GM10266 (cell line): ENCODE data around the gene F7.

Experiments
- DNase-seq: peaks from one replicate; pipeline ENCODE4 v3.0.0; 2012; ENCODE audit errors: extremely low spot score
- TF ChIP-seq, protein P1 (sequence below): IDR thresholded peaks from 2 replicates; pipeline ENCODE4 v1.5.1; 2012; ENCODE audit warnings: mild to moderate bottlenecking, low read depth; ENCODE audit not compliant: control insufficient read depth, insufficient read depth; ENCODE audit errors: missing control alignments

Gene F7

DNA sequence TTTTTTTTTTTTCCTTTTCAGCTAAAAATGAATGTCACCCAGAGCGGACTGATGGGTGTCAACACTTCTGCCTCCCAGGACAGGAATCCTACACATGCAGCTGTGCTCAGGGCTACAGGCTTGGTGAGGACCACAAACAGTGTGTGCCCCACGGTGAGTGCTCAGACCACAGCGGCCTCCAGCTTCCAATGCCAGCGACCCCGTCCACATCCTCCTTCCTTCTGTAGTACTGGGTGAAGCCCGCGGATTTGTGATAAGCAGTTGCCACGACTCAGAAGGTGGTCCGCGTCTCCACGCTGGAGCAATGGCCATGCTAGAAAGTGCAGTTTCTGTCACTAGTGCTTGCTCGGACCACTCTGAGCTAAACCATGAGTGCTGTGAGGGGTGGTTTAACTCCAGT, 58.9 kb downstream of the F7 start:
- TF ChIP-seq, protein P1, sequence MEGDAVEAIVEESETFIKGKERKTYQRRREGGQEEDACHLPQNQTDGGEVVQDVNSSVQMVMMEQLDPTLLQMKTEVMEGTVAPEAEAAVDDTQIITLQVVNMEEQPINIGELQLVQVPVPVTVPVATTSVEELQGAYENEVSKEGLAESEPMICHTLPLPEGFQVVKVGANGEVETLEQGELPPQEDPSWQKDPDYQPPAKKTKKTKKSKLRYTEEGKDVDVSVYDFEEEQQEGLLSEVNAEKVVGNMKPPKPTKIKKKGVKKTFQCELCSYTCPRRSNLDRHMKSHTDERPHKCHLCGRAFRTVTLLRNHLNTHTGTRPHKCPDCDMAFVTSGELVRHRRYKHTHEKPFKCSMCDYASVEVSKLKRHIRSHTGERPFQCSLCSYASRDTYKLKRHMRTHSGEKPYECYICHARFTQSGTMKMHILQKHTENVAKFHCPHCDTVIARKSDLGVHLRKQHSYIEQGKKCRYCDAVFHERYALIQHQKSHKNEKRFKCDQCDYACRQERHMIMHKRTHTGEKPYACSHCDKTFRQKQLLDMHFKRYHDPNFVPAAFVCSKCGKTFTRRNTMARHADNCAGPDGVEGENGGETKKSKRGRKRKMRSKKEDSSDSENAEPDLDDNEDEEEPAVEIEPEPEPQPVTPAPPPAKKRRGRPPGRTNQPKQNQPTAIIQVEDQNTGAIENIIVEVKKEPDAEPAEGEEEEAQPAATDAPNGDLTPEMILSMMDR, result no peak
- no peak for DNase-seq

DNA sequence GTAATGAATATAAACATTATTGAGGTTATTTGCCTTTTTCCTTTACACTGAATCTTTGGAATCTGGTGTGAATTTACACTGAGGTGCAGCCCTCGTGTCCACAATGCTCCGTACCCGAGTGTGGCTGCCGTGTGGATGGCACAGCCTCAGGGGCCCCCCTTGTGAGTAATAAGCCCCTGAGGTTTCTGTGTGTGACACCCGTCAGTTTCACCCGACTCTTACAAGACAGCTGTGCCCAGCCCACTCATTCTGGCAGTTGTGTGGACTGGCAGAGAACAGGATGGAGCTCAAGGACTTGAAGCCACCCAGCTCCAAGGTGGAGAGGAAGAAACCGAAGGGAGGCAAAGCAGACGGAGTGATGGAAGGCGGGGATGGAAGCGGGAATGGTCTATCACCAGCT, 60.7 kb downstream of the F7 start:
- TF ChIP-seq, protein P1, result no peak
- no peak for DNase-seq

DNA sequence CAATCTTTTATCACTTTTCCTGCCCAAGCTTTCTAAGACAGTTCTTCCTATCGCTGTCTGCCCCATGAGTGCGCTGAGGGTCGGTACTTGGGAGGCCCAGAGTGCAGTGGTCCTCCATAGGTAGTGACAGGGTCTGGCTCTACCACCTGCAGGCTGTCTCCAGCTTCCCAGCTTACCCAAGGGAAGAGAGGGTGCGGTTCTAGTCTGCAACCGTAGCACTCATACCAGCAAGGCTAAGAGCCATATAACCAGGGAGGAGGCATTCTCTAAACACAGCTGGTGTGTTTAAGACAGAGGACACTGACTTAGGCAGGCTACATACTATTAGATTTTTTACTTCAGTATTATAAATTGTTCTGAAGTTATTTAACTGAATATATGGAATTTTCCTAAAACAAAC, 61.1 kb downstream of the F7 start:
- TF ChIP-seq, protein P1, result no peak
- DNase-seq, result no peak

DNA sequence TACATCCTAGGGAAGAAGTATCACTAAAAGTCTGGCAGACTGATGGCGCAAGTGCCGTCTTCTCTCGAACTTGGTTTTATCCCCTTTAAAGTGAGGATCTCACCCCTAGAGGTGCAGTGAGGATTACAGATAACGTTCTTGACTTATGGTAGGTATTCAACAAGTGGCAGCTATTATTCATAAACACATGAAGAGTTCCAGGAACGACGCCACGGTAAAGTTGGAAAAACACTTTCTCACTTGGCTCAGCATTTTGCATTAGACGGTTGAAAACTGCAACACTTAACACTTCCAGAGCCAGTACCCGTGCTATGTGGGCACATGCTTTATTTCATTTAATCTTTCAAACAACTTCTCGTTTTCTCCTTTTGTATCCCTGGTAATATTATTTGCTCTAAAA, 61.6 kb downstream of the F7 start:
- no peak for DNase-seq
- TF ChIP-seq, protein P1, result no peak

DNA sequence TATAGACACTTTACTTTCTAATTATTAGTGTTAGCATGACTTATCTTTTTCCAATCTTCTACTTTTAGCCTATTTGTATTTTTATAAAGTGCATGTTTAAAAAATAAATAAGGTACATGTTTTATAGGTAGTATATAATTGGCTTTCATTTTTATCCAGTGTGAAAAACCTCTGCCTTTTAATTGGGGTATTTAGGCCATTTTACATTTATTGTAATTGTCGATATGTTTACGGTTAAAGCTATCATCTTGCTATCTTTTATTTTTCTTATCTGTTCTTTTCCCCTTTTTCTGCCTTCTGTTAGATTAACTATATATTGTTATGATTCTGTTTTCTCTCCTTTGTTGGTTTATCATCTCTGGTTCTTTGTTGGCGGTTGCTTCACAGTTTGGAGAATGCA, 62.0 kb downstream of the F7 start:
- TF ChIP-seq, protein P1, result no peak
- DNase-seq, result no peak

DNA sequence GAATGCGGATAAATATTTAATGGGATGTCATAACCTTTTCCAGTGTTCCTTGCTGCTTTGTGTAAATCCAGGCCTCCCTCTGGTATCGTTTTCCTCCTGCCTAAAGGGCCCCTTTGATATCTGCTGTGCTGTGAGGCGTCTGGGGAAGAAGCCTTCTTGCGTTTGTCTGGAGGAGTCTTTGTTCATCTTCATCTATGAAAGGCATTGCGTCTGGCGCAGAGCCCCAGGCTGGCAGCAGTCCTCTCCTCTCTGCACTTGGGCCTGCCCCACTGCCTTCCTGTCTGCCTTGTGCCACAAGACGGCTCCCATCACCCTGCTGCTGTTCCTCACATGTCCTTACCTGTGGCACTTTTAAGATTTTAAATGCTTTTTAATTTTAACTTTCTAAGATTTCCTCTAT, 62.6 kb downstream of the F7 start:
- no peak for DNase-seq
- TF ChIP-seq, protein P1, result no peak

DNA sequence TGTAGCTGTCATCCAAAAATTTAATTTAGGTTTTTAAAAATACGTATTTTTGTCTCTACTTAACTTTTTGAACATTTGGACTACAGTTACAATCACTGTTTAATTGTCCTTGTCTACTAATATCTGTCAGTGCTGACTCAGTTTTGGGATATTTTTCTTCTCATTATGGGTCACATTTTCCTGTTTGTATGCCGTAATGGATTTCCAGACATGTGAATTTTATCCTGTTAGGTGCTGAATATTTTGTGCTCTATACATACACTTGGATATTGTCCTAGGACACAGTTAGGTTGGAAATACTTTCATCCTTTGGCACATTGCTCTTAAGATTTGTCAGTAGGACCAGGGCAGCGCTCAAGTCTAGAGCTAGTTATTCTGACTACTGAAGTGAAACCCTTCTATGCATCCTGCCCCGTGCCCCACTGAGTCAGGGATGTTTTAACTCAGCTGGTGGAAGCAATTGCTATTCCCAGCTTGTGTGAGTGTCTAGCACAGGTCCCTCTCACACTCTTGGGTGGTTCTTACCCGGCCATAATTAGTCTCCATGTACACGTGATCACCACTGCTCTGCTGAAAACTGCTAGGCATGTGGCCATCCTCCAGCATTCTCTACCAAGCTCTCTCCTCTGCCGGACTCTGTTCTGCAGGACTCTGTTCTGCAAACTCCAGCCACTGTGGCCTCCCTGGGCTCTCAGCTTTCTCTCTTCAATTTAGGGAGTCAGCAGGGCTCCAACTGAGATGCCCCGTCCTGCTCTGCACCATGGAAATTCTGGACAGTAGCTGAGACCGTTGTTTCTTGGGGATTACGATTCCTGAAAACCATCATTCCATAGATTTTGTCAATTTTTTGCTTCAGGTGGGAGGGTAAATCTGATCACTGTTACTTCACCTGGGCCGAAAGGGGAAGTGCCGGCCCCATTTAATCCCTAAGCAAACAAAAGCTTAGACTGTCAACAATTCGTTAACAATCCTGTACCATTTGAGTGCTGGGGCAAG, 64.0 kb downstream of the F7 start:
- DNase-seq, result no peak
- TF ChIP-seq, protein P1, result no peak
